ENCODE results near the gene RGL3. TPM values are rescaled to one million over a fixed set of nuclear protein-coding genes. Genes with fewer than 3 reads are reported as not detected.

The RGL3 gene
- total RNA-seq, 1 experiment from 2014 or later: 53.1 TPM

- TF ChIP-seq, protein P1, sequence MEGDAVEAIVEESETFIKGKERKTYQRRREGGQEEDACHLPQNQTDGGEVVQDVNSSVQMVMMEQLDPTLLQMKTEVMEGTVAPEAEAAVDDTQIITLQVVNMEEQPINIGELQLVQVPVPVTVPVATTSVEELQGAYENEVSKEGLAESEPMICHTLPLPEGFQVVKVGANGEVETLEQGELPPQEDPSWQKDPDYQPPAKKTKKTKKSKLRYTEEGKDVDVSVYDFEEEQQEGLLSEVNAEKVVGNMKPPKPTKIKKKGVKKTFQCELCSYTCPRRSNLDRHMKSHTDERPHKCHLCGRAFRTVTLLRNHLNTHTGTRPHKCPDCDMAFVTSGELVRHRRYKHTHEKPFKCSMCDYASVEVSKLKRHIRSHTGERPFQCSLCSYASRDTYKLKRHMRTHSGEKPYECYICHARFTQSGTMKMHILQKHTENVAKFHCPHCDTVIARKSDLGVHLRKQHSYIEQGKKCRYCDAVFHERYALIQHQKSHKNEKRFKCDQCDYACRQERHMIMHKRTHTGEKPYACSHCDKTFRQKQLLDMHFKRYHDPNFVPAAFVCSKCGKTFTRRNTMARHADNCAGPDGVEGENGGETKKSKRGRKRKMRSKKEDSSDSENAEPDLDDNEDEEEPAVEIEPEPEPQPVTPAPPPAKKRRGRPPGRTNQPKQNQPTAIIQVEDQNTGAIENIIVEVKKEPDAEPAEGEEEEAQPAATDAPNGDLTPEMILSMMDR (IDR thresholded peaks at IDR 0.05; ENCODE audit: insufficient read depth in 1 of 2, low read depth in 1 of 2, low read length in 1 of 2, severe bottlenecking in 1 of 2, unreplicated experiment in 1 of 2): no peak
- Histone ChIP-seq H3K36me3 (ENCODE audit: control insufficient read depth, insufficient read depth, low read length) (no peaks in the 10 kb centered on the region), H3K4me3 (ENCODE audit: low read depth, low read length) (no peak overlapping the region), H3K4me1 (no peaks in the 10 kb centered on the region), H3K27me3 (replicated peaks; ENCODE audit: control insufficient read depth, insufficient read depth, low read length) (no peaks in the 10 kb centered on the region), H3K9me3 (no peaks in the 10 kb centered on the region)
- BruUV-seq (replicated peaks): no TSS peak
- no peaks in the 10 kb centered on the region for H3K9me3 Mint-ChIP-seq (ENCODE audit: unreplicated experiment)
- no peak overlapping the region for H3K4me3 Mint-ChIP-seq (ENCODE audit: unreplicated experiment)
- CTCF ChIA-PET: no interaction called here
- POLR2A ChIA-PET: no interaction called here
- no peak overlapping the region for H3K27ac Mint-ChIP-seq (ENCODE audit: unreplicated experiment)
- intact Hi-C loops (cut with micrococcal nuclease; ENCODE audit: unreplicated experiment): no loop called here
- peaks cover 6% of the 10 kb centered on the region for H3K4me1 Mint-ChIP-seq (ENCODE audit: low read depth, unreplicated experiment)
- no peaks in the 10 kb centered on the region for H3K36me3 Mint-ChIP-seq (ENCODE audit: insufficient read depth, unreplicated experiment)
- DNase-seq: no peak
- no peaks in the 10 kb centered on the region for H3K27me3 Mint-ChIP-seq (ENCODE audit: insufficient read depth, unreplicated experiment)
Observed at GRCh38 chr19:11426656-11427055, 7.5 kb upstream of the RGL3 start.

GRCh38 chr19:11425719-11426457 lies 6.8 kb upstream of the RGL3 start:
- H3K4me3 Mint-ChIP-seq (ENCODE audit: unreplicated experiment): no peak overlapping the region
- H3K9me3 Mint-ChIP-seq (ENCODE audit: unreplicated experiment): no peaks in the 10 kb centered on the region
- H3K36me3 Mint-ChIP-seq (ENCODE audit: insufficient read depth, unreplicated experiment): no peaks in the 10 kb centered on the region
- Histone ChIP-seq H3K27me3 (replicated peaks; ENCODE audit: control insufficient read depth, insufficient read depth, low read length) (no peaks in the 10 kb centered on the region), H3K4me1 (no peaks in the 10 kb centered on the region), H3K4me3 (ENCODE audit: low read depth, low read length) (no peak overlapping the region), H3K36me3 (ENCODE audit: control insufficient read depth, insufficient read depth, low read length) (no peaks in the 10 kb centered on the region), H3K9me3 (no peaks in the 10 kb centered on the region)
- H3K27me3 Mint-ChIP-seq (ENCODE audit: insufficient read depth, unreplicated experiment): no peaks in the 10 kb centered on the region
- BruUV-seq (replicated peaks): no TSS peak
- TF ChIP-seq, protein P1 (IDR thresholded peaks at IDR 0.05; ENCODE audit: insufficient read depth in 1 of 2, low read depth in 1 of 2, low read length in 1 of 2, severe bottlenecking in 1 of 2, unreplicated experiment in 1 of 2): no peak
- H3K4me1 Mint-ChIP-seq (ENCODE audit: low read depth, unreplicated experiment): peaks cover 6% of the 10 kb centered on the region
- DNase-seq: no peak
- ChIA-PET POLR2A (no interaction called here), CTCF (interaction anchor here (0.6 kb wide), 1 partner anchor 45 kb away, joined by 3 read pairs; no protein-coding TSS in a partner anchor)
- H3K27ac Mint-ChIP-seq (ENCODE audit: unreplicated experiment): no peak overlapping the region
- intact Hi-C loops (cut with micrococcal nuclease; ENCODE audit: unreplicated experiment): no loop called here

DNA sequence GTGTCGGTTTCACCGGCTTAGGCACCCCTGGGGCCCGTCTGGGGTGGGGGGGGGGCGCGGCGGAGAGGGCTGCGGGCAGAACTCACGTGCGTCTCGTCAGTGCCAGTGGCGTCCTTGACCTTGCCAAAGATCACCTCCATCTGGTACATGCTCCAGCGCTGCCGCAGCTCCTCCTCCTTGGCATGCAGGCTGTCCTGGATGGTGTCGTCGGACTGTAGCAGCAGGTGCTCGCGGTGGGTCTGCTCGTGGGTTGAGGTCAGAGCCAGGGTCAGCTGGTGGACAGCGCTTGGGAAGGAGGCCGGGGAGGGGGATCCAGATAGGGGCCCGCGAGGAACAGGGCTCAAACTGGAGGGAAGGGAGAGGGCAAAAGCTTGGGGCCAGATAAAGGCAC lies 4.7 kb upstream of the RGL3 start:
- no peak overlapping the region for H3K27ac Mint-ChIP-seq (ENCODE audit: unreplicated experiment)
- H3K4me3 Mint-ChIP-seq (ENCODE audit: unreplicated experiment): no peak overlapping the region
- no peak for DNase-seq
- no peaks in the 10 kb centered on the region for H3K4me1 ChIP-seq
- no peaks in the 10 kb centered on the region for H3K27me3 ChIP-seq (replicated peaks; ENCODE audit: control insufficient read depth, insufficient read depth, low read length)
- POLR2A ChIA-PET: interaction anchor here (0.7 kb wide), 1 partner anchor 432 kb away, joined by 13 read pairs; no protein-coding TSS in a partner anchor
- H3K4me1 Mint-ChIP-seq (ENCODE audit: low read depth, unreplicated experiment): peaks cover 6% of the 10 kb centered on the region
- no peaks in the 10 kb centered on the region for H3K9me3 Mint-ChIP-seq (ENCODE audit: unreplicated experiment)
- TF ChIP-seq, protein P1 (IDR thresholded peaks at IDR 0.05; ENCODE audit: insufficient read depth in 1 of 2, low read depth in 1 of 2, low read length in 1 of 2, severe bottlenecking in 1 of 2, unreplicated experiment in 1 of 2): no peak
- intact Hi-C loops (cut with micrococcal nuclease; ENCODE audit: unreplicated experiment): no loop called here
- H3K27me3 Mint-ChIP-seq (ENCODE audit: insufficient read depth, unreplicated experiment): no peaks in the 10 kb centered on the region
- no peaks in the 10 kb centered on the region for H3K9me3 ChIP-seq
- BruUV-seq (replicated peaks): no TSS peak
- no peaks in the 10 kb centered on the region for H3K36me3 Mint-ChIP-seq (ENCODE audit: insufficient read depth, unreplicated experiment)
- CTCF ChIA-PET: interaction anchor here (0.6 to 0.9 kb wide), 2 partner anchors 43 to 489 kb away, joined by 3 to 4 read pairs; no protein-coding TSS in a partner anchor
- H3K4me3 ChIP-seq (ENCODE audit: low read depth, low read length): no peak overlapping the region
- H3K36me3 ChIP-seq (ENCODE audit: control insufficient read depth, insufficient read depth, low read length): no peaks in the 10 kb centered on the region
